Naive thymus-derived CD4-positive, alpha-beta T cell (primary cell): ENCODE data around the gene CARD9. TPM values are rescaled to one million over a fixed set of nuclear protein-coding genes. Genes with fewer than 3 reads are reported as not detected.
A peak's percentile ranks its signal among the peaks of the same experiment; 100 is the strongest.

ENCODE experiments used
- ATAC-seq: fragments of 150-1000 bp; cut with Tn5 transposase; 2 replicates; pipeline ENCODE4 v1.10.0; 2021; ENCODE audit warnings: mild to moderate bottlenecking, moderate library complexity
- CTCF ChIA-PET: fragments of 350-600 bp; sonication (Branson Sonifier 250); formaldehyde crosslinking; loops from one replicate; lab custom pipeline; 2021; ENCODE audit warnings: antibody characterized with exemption; lab: Charles Lee
- POLR2A ChIA-PET: fragments of 350-600 bp; sonication (Branson Sonifier 250); formaldehyde crosslinking; loops from one replicate; lab custom pipeline; 2021; ENCODE audit warnings: antibody characterized with exemption, inconsistent platforms; lab: Charles Lee
- DNase-seq, 9 donors: peaks; one replicate each; pipeline versions ENCODE4 v3.0.0 to v3.0.0-alpha.2; 2020 to 2022; ENCODE audit warnings: mixed read lengths in 1 of 9
- H3K27ac ChIP-seq: one replicate; pipeline ENCODE4 v1.7.0; 2013; ENCODE audit warnings: mild to moderate bottlenecking, low read depth, low read length, moderate library complexity
- H3K27me3 ChIP-seq, 2 donors: one replicate each; pipeline ENCODE4 v1.7.0; 2013; ENCODE audit warnings: low read length in 2 of 2, mild to moderate bottlenecking in 2 of 2, moderate library complexity in 2 of 2; ENCODE audit not compliant: control insufficient read depth in 2 of 2, insufficient read depth in 2 of 2
- H3K36me3 ChIP-seq, 3 experiments: 1 replicate in 2 of 3; 2 replicates in 1 of 3; pipeline ENCODE4 v1.7.0; 2013; ENCODE audit warnings: low read length in 3 of 3, mild to moderate bottlenecking in 3 of 3, moderate library complexity in 1 of 3; ENCODE audit not compliant: insufficient read depth in 3 of 3, control insufficient read depth in 2 of 3
- H3K4me1 ChIP-seq, 2 donors: one replicate each; pipeline ENCODE4 v1.7.0; 2013; ENCODE audit warnings: low read length in 2 of 2, mild to moderate bottlenecking in 2 of 2, moderate library complexity in 1 of 2; ENCODE audit not compliant: control insufficient read depth in 2 of 2, insufficient read depth in 2 of 2
- H3K4me3 ChIP-seq: 2 replicates; pipeline ENCODE4 v1.7.0; 2013; ENCODE audit warnings: mild to moderate bottlenecking, low read length
- H3K9me3 ChIP-seq, 3 experiments: 1 replicate in 2 of 3; 2 replicates in 1 of 3; pipeline ENCODE4 v1.7.0; 2013; ENCODE audit warnings: low read length in 3 of 3; ENCODE audit not compliant: control insufficient read depth in 2 of 3
- H3K27ac Mint-ChIP-seq, 9 donors: one replicate each; pipeline ENCODE4 v1.8.0; 2020 to 2022; ENCODE audit warnings: mixed read lengths in 9 of 9, mild to moderate bottlenecking in 8 of 9, moderate library complexity in 5 of 9, inconsistent platforms in 2 of 9
- H3K27me3 Mint-ChIP-seq, 5 donors: one replicate each; pipeline ENCODE4 v1.8.0; 2021 to 2022; ENCODE audit warnings: mixed read lengths in 5 of 5, mild to moderate bottlenecking in 1 of 5
- H3K36me3 Mint-ChIP-seq, 5 donors: one replicate each; pipeline ENCODE4 v1.8.0; 2020 to 2022; ENCODE audit warnings: mixed read lengths in 5 of 5, mild to moderate bottlenecking in 3 of 5, inconsistent platforms in 1 of 5
- H3K4me1 Mint-ChIP-seq, 7 donors: one replicate each; pipeline ENCODE4 v1.8.0; 2020 to 2022; ENCODE audit warnings: mixed read lengths in 7 of 7, mild to moderate bottlenecking in 3 of 7, inconsistent platforms in 1 of 7
- H3K4me3 Mint-ChIP-seq, 10 donors: one replicate each; pipeline ENCODE4 v1.8.0; 2020 to 2022; ENCODE audit warnings: mild to moderate bottlenecking in 10 of 10, mixed read lengths in 10 of 10, moderate library complexity in 6 of 10, inconsistent platforms in 2 of 10
- H3K9me3 Mint-ChIP-seq, 11 donors: one replicate each; pipeline ENCODE4 v1.8.0; 2020 to 2022; ENCODE audit warnings: mixed read lengths in 11 of 11, mild to moderate bottlenecking in 4 of 11, inconsistent platforms in 1 of 11, moderate library complexity in 1 of 11
- intact Hi-C, 2 donors: fragments of 100-400 bp; cut with micrococcal nuclease; formaldehyde crosslinking; loops; one replicate each; pipeline ENCODE4 v1.15.1; 2023
- polyA plus RNA-seq, 2 donors: library from polyadenylated mRNA; unstranded; fragments of 300-500 nt; fragmentation: Illumina TruSeq; gene quantifications; one replicate each; pipeline ENCODE4 v1.2.3, GENCODE V29; 2021
- total RNA-seq, 6 experiments: library from RNA in 5 of 6; stranded (reverse) in 5 of 6; gene quantifications; 1 replicate in 5 of 6; 2 replicates in 1 of 6; pipeline ENCODE4 v1.2.3 and lab custom pipeline; 2021 to 2026

The CARD9 gene
- total and polyA plus RNA-seq, 7 experiments from 2014 or later = 0.10 to 19.9 (median 1.1) TPM

GRCh38 chr9:136327304-136327974, 46.0 kb downstream of the CARD9 start, which contains the start of gene GPSM1:
TSS of gene GPSM1 (plus strand) at chr9:136327539. CDS start at chr9:136327696, 157 bp downstream.
- Mint-ChIP-seq H3K27me3 (no peaks in the 10 kb centered on the region), H3K36me3 (no peaks in the 10 kb centered on the region), H3K27ac (peak within 1 kb of the TSS in 2 of 9 donors; percentile 23 to 43), H3K4me3 (peak within 1 kb of the TSS; percentile 42 to 81 (median 68)), H3K4me1 (peaks cover 0 to 5% (median 4%) of the 10 kb centered on the region in 7 donors), H3K9me3 (no peaks in the 10 kb centered on the region)
- no peaks in the 10 kb centered on the region for H3K9me3 ChIP-seq
- H3K27ac ChIP-seq = peak within 1 kb of the TSS; percentile 7
- H3K4me1 ChIP-seq = peaks cover 0 to 5% of the 10 kb centered on the region in 2 donors
- H3K4me3 ChIP-seq = peak within 1 kb of the TSS; percentile 35
- ATAC-seq (peak; percentile 73), DNase-seq (peak in 8 of 9 donors; percentile 10 to 73 (median 42))
- POLR2A ChIA-PET = interaction anchor here (0.5 to 2.1 kb wide), 2 partner anchors 8 to 35 kb away, joined by 4 to 7 read pairs; partner anchors contain the start of gene DNLZ
- H3K36me3 ChIP-seq = no peaks in the 10 kb centered on the region
- H3K27me3 ChIP-seq = no peaks in the 10 kb centered on the region
- intact Hi-C loops = loop anchor here in 1 of 2 donors (1.0 kb wide), 1 partner anchor 36 kb away; the partner anchor contains the start of gene DNLZ
- CTCF ChIA-PET = no interaction called here

DNA sequence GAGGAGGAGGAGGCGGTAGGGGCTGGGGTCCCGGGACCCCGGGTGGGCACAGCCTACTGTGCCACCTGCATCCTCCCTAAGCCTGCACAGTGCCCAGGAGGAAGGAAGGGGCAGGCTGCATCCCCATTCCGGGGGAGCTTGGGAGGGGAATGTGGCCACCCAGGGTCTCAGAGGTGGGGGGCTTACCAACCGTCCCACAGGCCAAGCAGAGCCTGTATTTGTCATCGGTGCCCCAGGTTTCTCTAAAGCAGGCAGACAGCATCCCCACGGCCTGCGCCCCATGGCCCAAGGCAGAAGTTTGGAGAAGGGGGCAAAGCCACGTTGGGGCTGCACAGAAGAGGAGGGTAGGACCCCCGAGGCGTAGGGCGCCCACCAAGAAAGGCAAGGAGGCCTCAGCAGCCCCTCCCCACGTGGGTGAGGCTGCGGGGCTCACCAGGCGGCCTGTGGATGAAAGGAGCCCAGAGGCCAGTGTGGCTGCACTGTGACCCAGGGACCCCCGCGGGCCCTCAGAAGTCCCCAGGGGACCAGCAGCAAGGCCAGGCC, 46.6 kb downstream of the CARD9 start:
- ChIA-PET POLR2A (interaction anchor here (2.1 kb wide), 1 partner anchor 36 kb away, joined by 7 read pairs; the partner anchor contains the start of gene DNLZ), CTCF (no interaction called here)
- Histone ChIP-seq H3K36me3 (no peaks in the 10 kb centered on the region), H3K27ac (no peak overlapping the region), H3K4me1 (peaks cover 0 to 5% of the 10 kb centered on the region in 2 donors), H3K27me3 (no peaks in the 10 kb centered on the region), H3K4me3 (no peak overlapping the region), H3K9me3 (no peaks in the 10 kb centered on the region)
- H3K4me3 Mint-ChIP-seq = peak overlapping the region; percentile 42 to 81 (median 68)
- H3K9me3 Mint-ChIP-seq = no peaks in the 10 kb centered on the region
- H3K4me1 Mint-ChIP-seq = peaks cover 0 to 5% (median 4%) of the 10 kb centered on the region in 7 donors
- no peaks in the 10 kb centered on the region for H3K27me3 Mint-ChIP-seq
- intact Hi-C loops = loop anchor here in 1 of 2 donors (1.0 kb wide), 1 partner anchor 36 kb away; the partner anchor contains the start of gene DNLZ
- ATAC-seq = no peak
- H3K36me3 Mint-ChIP-seq = no peaks in the 10 kb centered on the region
- peak overlapping the region in 2 of 9 donors; percentile 23 to 43 for H3K27ac Mint-ChIP-seq
- peak in 1 of 9 donors; percentile 8 for DNase-seq

DNA sequence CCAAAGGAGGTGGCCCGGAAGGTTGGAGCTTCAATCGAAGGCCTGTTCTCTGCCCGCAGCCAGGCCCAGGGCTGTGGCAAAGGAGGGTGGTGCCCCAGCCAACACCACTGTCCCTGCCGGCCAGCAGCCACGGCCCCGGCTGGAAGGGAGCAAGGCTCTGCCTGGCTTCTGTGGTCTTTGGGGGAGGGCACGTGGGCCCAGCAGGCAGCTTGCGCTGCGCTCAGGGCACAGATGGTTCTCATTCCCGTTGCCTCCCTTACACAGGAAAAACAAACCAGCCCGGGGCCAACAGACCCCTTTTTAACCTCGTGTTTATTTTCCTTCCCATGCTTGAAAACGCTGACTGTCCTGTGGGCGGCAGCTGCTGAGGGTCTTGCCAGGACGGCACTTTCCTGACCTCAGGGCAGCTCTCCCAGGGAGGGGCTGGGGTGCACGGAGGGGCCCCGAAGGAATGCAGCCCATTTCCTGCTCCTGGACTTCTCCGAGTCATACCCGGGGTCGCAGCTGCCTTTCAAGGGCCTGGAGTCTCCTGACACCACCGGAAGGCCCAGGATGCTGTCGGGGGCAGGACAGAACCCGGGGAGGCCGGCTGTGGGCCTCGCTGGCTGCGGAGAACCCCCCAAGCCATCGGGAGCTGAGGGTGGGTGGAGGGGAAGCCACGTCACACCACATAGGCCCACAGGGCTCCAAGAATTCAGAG, 47.3 kb downstream of the CARD9 start:
- no peaks in the 10 kb centered on the region for H3K9me3 ChIP-seq
- POLR2A ChIA-PET = no interaction called here
- H3K27me3 Mint-ChIP-seq = no peaks in the 10 kb centered on the region
- DNase-seq (no peak), ATAC-seq (no peak)
- CTCF ChIA-PET = interaction anchor here (0.6 kb wide), 1 partner anchor 13 kb away, joined by 3 read pairs; no protein-coding TSS in a partner anchor
- no peaks in the 10 kb centered on the region for H3K9me3 Mint-ChIP-seq
- peaks cover 0 to 5% (median 4%) of the 10 kb centered on the region in 7 donors for H3K4me1 Mint-ChIP-seq
- H3K36me3 Mint-ChIP-seq = no peaks in the 10 kb centered on the region
- intact Hi-C loops = no loop called here
- no peak overlapping the region for H3K27ac Mint-ChIP-seq
- no peaks in the 10 kb centered on the region for H3K36me3 ChIP-seq
- peaks cover 0 to 5% of the 10 kb centered on the region in 2 donors for H3K4me1 ChIP-seq
- no peak overlapping the region for H3K4me3 ChIP-seq
- no peak overlapping the region for H3K27ac ChIP-seq
- peak overlapping the region in 4 of 10 donors; percentile 42 to 81 (median 71) for H3K4me3 Mint-ChIP-seq
- no peaks in the 10 kb centered on the region for H3K27me3 ChIP-seq

- no peak for DNase-seq
- no peaks in the 10 kb centered on the region for H3K27me3 Mint-ChIP-seq
- ChIA-PET CTCF (no interaction called here), POLR2A (interaction anchor here (0.6 kb wide), 1 partner anchor 60 kb away, joined by 3 read pairs; no protein-coding TSS in a partner anchor)
- no peak overlapping the region for H3K27ac ChIP-seq
- H3K27ac Mint-ChIP-seq = no peak overlapping the region
- intact Hi-C loops = no loop called here
- H3K36me3 Mint-ChIP-seq = no peaks in the 10 kb centered on the region
- H3K4me3 Mint-ChIP-seq = peak overlapping the region in 1 of 10 donors; percentile 51
- no peaks in the 10 kb centered on the region for H3K9me3 Mint-ChIP-seq
- H3K9me3 ChIP-seq = no peaks in the 10 kb centered on the region
- H3K36me3 ChIP-seq = no peaks in the 10 kb centered on the region
- peaks cover 0 to 5% of the 10 kb centered on the region in 2 donors for H3K4me1 ChIP-seq
- no peaks in the 10 kb centered on the region for H3K27me3 ChIP-seq
- no peak for ATAC-seq
- peaks cover 0 to 5% (median 4%) of the 10 kb centered on the region in 7 donors for H3K4me1 Mint-ChIP-seq
- H3K4me3 ChIP-seq = no peak overlapping the region
Observed at GRCh38 chr9:136325358-136325757, 48.1 kb downstream of the CARD9 start.

DNA sequence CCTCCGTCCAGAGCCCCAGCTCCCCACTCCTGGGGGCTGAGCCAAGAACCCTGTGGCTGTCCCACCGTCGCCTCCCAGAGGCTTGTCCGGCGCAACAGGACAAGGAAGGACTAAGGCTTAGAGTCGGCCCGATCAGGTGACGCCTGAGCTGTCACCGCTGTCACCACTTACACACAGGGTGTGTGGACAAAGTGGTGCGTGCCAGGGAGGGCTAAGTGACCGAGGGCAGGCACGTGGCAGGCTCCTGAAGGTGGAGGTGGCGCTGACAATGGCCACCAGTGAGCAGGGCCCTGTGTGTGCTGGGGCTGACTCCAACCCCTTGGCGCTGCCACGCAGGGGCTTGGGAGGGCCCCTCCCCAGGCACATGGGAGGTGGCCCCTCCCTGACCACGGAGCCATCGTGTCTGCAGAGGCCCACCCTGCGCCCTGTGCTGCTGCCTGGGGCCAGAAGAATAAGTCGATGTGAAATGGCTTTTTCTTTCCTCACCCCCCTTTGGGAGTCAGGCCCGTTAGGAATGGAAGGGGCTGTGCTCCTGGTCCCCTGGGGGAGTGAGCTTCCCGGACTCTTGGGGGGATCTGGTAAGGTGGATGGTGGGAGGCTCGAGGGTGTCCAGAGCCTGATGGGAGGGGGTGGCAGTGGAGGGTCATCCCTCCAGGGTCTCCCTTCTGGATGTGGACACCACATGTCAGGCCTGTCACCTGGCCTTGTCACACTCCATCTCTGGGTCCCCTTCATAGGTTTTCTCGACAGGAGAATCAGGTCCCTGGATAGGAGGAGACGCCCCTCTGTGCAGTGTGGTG, 48.8 kb downstream of the CARD9 start:
- H3K27me3 ChIP-seq = no peaks in the 10 kb centered on the region

GRCh38 chr9:136323371-136323789, 50.1 kb downstream of the CARD9 start:
- Mint-ChIP-seq H3K4me1 (peaks cover 0 to under 1% (median 0%) of the 10 kb centered on the region in 7 donors), H3K9me3 (no peaks in the 10 kb centered on the region), H3K27ac (no peak overlapping the region), H3K27me3 (peaks cover 0 to 3% (median 0%) of the 10 kb centered on the region in 5 donors), H3K36me3 (no peaks in the 10 kb centered on the region), H3K4me3 (no peak overlapping the region)
- H3K27me3 ChIP-seq = no peaks in the 10 kb centered on the region
- H3K27ac ChIP-seq = no peak overlapping the region
- H3K9me3 ChIP-seq = no peaks in the 10 kb centered on the region
- peaks cover 0 to 5% of the 10 kb centered on the region in 2 donors for H3K4me1 ChIP-seq
- intact Hi-C loops = no loop called here
- DNase-seq = no peak
- H3K36me3 ChIP-seq = no peaks in the 10 kb centered on the region
- POLR2A ChIA-PET = no interaction called here
- H3K4me3 ChIP-seq = no peak overlapping the region
- CTCF ChIA-PET = no interaction called here
- no peak for ATAC-seq

More for the DNA sequence above, 48.8 kb downstream of the CARD9 start:
- Mint-ChIP-seq H3K27me3 (peaks cover 0 to 3% (median 0%) of the 10 kb centered on the region in 5 donors), H3K4me1 (peaks cover 0 to 5% (median 4%) of the 10 kb centered on the region in 7 donors), H3K4me3 (peak overlapping the region in 1 of 10 donors; percentile 51), H3K27ac (no peak overlapping the region), H3K36me3 (no peaks in the 10 kb centered on the region), H3K9me3 (no peaks in the 10 kb centered on the region)
- no peak for ATAC-seq
- intact Hi-C loops = no loop called here
- no peak for DNase-seq
- ChIA-PET CTCF (no interaction called here), POLR2A (interaction anchor here (0.6 to 0.8 kb wide), 2 partner anchors 60 to 79 kb away, joined by 3 read pairs; no protein-coding TSS in a partner anchor)
- Histone ChIP-seq H3K27ac (no peak overlapping the region), H3K36me3 (no peaks in the 10 kb centered on the region), H3K4me1 (peaks cover 0 to 5% of the 10 kb centered on the region in 2 donors), H3K9me3 (no peaks in the 10 kb centered on the region), H3K4me3 (no peak overlapping the region)
